HepG2 (cell line): Measurements from ENCODE around the gene HECTD4. TPM values are rescaled to one million over a fixed set of nuclear protein-coding genes. Genes with fewer than 3 reads are reported as not detected.
A peak's percentile ranks its signal among the peaks of the same experiment; 100 is the strongest.

ENCODE experiments used
- IKZF4 ChIP-seq: sonication (generic); formaldehyde crosslinking; IDR thresholded peaks from 2 replicates; pipeline ENCODE4 v1.5.1; 2020; ENCODE audit warnings: borderline replicate concordance, mild to moderate bottlenecking, low read depth, missing genetic modification reagents; ENCODE audit errors: not compliant biosample characterization
- POLR2G ChIP-seq: fragments of 200-400 bp; formaldehyde crosslinking; IDR thresholded peaks from 2 replicates; pipeline ENCODE4 v1.6.1; 2018; ENCODE audit warnings: mild to moderate bottlenecking, low read depth, low read length, moderate library complexity
- SIN3B ChIP-seq: fragments of 150-350 bp; IDR thresholded peaks from 2 replicates; pipeline ENCODE4 v1.6.1; 2014; ENCODE audit warnings: low read length
- SMC3 ChIP-seq: IDR thresholded peaks from 2 replicates; pipeline ENCODE4 v1.6.1; 2011; ENCODE audit warnings: low read length, improper control_type of control experiment
- ZBTB1 ChIP-seq: sonication (generic); formaldehyde crosslinking; IDR thresholded peaks from 2 replicates; pipeline ENCODE4 v1.4.0; 2020; ENCODE audit warnings: missing genetic modification reagents, borderline replicate concordance
- ZSCAN20 ChIP-seq: sonication (generic); formaldehyde crosslinking; IDR thresholded peaks from 2 replicates; pipeline ENCODE4 v1.4.0; 2020; ENCODE audit warnings: missing genetic modification reagents, mild to moderate bottlenecking, borderline replicate concordance
- polyA plus RNA-seq, 8 experiments: library from polyadenylated mRNA; depleted of rRNA in 3 of 8; stranded (reverse) in 7 of 8; unstranded in 1 of 8; fragments of >200 nt; fragmentation: Illumina TruSeq in 4 of 8; extraction: Trizol in 4 of 8; gene quantifications; 2 replicates each; pipeline versions ENCODE4 v1.2.1 to v1.2.3, GENCODE V29; 2011 to 2016; ENCODE audit warnings: low read depth in 4 of 8, missing spikeins in 1 of 8, mixed read lengths in 1 of 8; ENCODE audit not compliant: insufficient read depth in 1 of 8
- total RNA-seq, 5 experiments: library from RNA; depleted of rRNA; stranded (reverse); fragments of >200 nt; fragmentation: Illumina TruSeq; extraction: Trizol; gene quantifications; 2 replicates each; pipeline ENCODE4 v1.2.3, GENCODE V29; 2016; ENCODE audit warnings: low read depth in 1 of 5
- TF ChIP-seq, protein P1 (sequence below): sonication (generic); formaldehyde crosslinking; IDR thresholded peaks from 2 replicates; pipeline ENCODE4 v1.4.0; 2020; ENCODE audit warnings: missing genetic modification reagents, mild to moderate bottlenecking, borderline replicate concordance
- TF ChIP-seq, protein P2 (sequence below), 2 experiments: sonication (generic) in 1 of 2; formaldehyde crosslinking in 1 of 2; IDR thresholded peaks; 2 replicates each; pipeline versions ENCODE4 v1.4.0 to v1.6.1; 2016 to 2020; ENCODE audit warnings: borderline replicate concordance in 1 of 2, low read depth in 1 of 2, mild to moderate bottlenecking in 1 of 2, missing genetic modification reagents in 1 of 2
- TF ChIP-seq, protein P3 (sequence below): sonication (generic); formaldehyde crosslinking; IDR thresholded peaks from 2 replicates; pipeline ENCODE4 v1.5.0; 2020; ENCODE audit warnings: mild to moderate bottlenecking, low read depth, missing genetic modification reagents, borderline replicate concordance
- TF ChIP-seq, protein P4 (sequence below), 2 experiments: sonication (generic) in 1 of 2; formaldehyde crosslinking in 1 of 2; IDR thresholded peaks; 2 replicates each; pipeline versions ENCODE4 v1.6.1 to v1.9.0; 2014 to 2022; ENCODE audit warnings: antibody characterized with exemption in 1 of 2, borderline replicate concordance in 1 of 2, inconsistent platforms in 1 of 2, low read depth in 1 of 2, missing genetic modification reagents in 1 of 2
- TF ChIP-seq, protein P5 (sequence below): sonication (generic); formaldehyde crosslinking; IDR thresholded peaks from 2 replicates; pipeline ENCODE4 v1.8.1; 2023; ENCODE audit warnings: mild to moderate bottlenecking, missing genetic modification reagents

HECTD4 gene
- total and polyA plus RNA-seq, 2 of the 13 experiments (the other 11 are each of a cell fraction or from before 2014, with no cell fraction given): 9.0 to 11.4 TPM

DNA sequence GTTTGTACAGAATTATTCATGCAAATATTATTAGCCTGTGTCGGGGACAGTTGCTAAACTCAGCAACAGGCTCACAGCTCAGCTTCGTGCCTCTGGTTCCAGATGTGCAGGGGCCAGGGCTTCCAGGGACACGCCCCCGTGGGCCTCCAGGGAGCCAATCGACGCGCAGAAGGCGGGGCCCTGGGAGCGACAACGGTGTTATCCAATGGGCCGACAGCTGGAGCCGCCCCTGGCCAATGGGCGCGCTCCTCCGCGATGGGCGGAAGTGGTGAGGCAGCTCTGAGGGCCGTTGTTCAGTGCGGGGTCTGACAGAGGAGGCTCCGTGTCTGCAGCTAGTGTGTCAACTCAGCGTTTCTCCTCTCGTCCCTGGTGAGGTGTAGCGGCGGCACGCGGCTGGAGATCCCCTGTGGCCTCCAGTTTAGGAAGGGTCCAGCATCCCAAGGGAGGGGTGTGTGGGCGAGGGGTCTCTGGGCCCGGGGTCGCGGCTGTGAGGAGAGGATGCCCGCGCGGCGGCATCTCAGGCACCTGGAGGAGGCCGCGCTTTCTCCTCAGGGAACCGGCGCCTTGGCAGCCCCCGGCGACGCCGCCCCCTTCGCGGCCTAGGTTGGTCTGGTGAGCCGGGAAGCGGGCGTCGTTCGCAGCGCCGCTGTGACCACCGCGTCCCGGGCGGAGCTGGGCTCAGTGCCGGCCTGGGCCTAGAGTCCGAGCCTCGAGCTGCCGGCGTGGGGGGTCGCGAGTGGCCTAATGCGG, 256.8 kb downstream of the HECTD4 start, which contains the start of gene TRAFD1 (continued):
- TF ChIP-seq, protein P1, sequence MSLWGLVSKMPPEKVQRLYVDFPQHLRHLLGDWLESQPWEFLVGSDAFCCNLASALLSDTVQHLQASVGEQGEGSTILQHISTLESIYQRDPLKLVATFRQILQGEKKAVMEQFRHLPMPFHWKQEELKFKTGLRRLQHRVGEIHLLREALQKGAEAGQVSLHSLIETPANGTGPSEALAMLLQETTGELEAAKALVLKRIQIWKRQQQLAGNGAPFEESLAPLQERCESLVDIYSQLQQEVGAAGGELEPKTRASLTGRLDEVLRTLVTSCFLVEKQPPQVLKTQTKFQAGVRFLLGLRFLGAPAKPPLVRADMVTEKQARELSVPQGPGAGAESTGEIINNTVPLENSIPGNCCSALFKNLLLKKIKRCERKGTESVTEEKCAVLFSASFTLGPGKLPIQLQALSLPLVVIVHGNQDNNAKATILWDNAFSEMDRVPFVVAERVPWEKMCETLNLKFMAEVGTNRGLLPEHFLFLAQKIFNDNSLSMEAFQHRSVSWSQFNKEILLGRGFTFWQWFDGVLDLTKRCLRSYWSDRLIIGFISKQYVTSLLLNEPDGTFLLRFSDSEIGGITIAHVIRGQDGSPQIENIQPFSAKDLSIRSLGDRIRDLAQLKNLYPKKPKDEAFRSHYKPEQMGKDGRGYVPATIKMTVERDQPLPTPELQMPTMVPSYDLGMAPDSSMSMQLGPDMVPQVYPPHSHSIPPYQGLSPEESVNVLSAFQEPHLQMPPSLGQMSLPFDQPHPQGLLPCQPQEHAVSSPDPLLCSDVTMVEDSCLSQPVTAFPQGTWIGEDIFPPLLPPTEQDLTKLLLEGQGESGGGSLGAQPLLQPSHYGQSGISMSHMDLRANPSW (CRISPR knock-in tag): no peak
- peak; percentile 52 for TF ChIP-seq IKZF4 (CRISPR knock-in tag)
- TF ChIP-seq ZBTB1 (CRISPR knock-in tag): no peak
- peak; percentile 90 for TF ChIP-seq POLR2G
- TF ChIP-seq, protein P2, sequence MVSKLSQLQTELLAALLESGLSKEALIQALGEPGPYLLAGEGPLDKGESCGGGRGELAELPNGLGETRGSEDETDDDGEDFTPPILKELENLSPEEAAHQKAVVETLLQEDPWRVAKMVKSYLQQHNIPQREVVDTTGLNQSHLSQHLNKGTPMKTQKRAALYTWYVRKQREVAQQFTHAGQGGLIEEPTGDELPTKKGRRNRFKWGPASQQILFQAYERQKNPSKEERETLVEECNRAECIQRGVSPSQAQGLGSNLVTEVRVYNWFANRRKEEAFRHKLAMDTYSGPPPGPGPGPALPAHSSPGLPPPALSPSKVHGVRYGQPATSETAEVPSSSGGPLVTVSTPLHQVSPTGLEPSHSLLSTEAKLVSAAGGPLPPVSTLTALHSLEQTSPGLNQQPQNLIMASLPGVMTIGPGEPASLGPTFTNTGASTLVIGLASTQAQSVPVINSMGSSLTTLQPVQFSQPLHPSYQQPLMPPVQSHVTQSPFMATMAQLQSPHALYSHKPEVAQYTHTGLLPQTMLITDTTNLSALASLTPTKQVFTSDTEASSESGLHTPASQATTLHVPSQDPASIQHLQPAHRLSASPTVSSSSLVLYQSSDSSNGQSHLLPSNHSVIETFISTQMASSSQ (IDR thresholded peaks at IDR 0.05; ENCODE audit: low read depth): no peak
- TF ChIP-seq, protein P2 (CRISPR knock-in tag; IDR thresholded peaks at IDR 0.05; ENCODE audit: borderline replicate concordance): peak; percentile 28; the same call in 1 of the 2 replicates
- TF ChIP-seq SMC3: no peak
- TF ChIP-seq, protein P3, sequence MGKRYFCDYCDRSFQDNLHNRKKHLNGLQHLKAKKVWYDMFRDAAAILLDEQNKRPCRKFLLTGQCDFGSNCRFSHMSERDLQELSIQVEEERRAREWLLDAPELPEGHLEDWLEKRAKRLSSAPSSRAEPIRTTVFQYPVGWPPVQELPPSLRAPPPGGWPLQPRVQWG (CRISPR knock-in tag): no peak
- TF ChIP-seq ZSCAN20 (CRISPR knock-in tag): 0 out of 2 replicates have a peak, but pooled peaks have one; percentile 38
- no peak for TF ChIP-seq SIN3B
- TF ChIP-seq, protein P4, sequence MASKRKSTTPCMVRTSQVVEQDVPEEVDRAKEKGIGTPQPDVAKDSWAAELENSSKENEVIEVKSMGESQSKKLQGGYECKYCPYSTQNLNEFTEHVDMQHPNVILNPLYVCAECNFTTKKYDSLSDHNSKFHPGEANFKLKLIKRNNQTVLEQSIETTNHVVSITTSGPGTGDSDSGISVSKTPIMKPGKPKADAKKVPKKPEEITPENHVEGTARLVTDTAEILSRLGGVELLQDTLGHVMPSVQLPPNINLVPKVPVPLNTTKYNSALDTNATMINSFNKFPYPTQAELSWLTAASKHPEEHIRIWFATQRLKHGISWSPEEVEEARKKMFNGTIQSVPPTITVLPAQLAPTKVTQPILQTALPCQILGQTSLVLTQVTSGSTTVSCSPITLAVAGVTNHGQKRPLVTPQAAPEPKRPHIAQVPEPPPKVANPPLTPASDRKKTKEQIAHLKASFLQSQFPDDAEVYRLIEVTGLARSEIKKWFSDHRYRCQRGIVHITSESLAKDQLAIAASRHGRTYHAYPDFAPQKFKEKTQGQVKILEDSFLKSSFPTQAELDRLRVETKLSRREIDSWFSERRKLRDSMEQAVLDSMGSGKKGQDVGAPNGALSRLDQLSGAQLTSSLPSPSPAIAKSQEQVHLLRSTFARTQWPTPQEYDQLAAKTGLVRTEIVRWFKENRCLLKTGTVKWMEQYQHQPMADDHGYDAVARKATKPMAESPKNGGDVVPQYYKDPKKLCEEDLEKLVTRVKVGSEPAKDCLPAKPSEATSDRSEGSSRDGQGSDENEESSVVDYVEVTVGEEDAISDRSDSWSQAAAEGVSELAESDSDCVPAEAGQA (IDR thresholded peaks at IDR 0.05; ENCODE audit: low read depth): no peak
- TF ChIP-seq, protein P4 (CRISPR knock-in tag; IDR thresholded peaks at IDR 0.05; ENCODE audit: borderline replicate concordance): no peak
- TF ChIP-seq, protein P5, sequence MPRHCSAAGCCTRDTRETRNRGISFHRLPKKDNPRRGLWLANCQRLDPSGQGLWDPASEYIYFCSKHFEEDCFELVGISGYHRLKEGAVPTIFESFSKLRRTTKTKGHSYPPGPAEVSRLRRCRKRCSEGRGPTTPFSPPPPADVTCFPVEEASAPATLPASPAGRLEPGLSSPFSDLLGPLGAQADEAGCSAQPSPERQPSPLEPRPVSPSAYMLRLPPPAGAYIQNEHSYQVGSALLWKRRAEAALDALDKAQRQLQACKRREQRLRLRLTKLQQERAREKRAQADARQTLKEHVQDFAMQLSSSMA (CRISPR knock-in tag): no peak
